Brain microvascular endothelial cell (primary cell): Measurements from ENCODE around the gene ZBTB24.

Experiments used
- DNase-seq: peaks from one replicate; pipeline ENCODE4 v3.0.0-alpha.2; 2020
- H3K27ac ChIP-seq: fragments of 250-450 bp; sonication (Bioruptor Pico); 2 replicates; pipeline ENCODE4 v1.5.1; 2020; ENCODE audit warnings: mild to moderate bottlenecking, moderate library complexity
- H3K27me3 ChIP-seq: fragments of 250-450 bp; sonication (Bioruptor Pico); replicated peaks from 2 replicates; pipeline ENCODE4 v1.5.1; 2020; ENCODE audit warnings: mild to moderate bottlenecking
- H3K36me3 ChIP-seq: fragments of 250-450 bp; sonication (Bioruptor Pico); replicated peaks from 2 replicates; pipeline ENCODE4 v1.5.1; 2020; ENCODE audit warnings: mild to moderate bottlenecking
- H3K4me3 ChIP-seq: 2 replicates; pipeline ENCODE4 v1.5.1; 2011; ENCODE audit warnings: low read depth, mild to moderate bottlenecking, control low read depth, low read length, moderate library complexity
- CTCF ChIP-seq: IDR thresholded peaks from 2 replicates; pipeline ENCODE4 v1.5.1; 2011; ENCODE audit warnings: low read depth, mild to moderate bottlenecking, moderate library complexity, low read length, control low read depth, inconsistent platforms; ENCODE audit errors: missing control alignments
- in situ Hi-C: cut with HindIII; loops from 2 replicates; pipeline ENCODE4 v1.10.0; 2017; ENCODE audit warnings: low sequenced_read_pairs, low pct_ligation_motif_present

Gene ZBTB24

GRCh38 chr6:109478841-109479624 lies 4.0 kb downstream of the ZBTB24 start:
- TF ChIP-seq CTCF = no peak
- DNase-seq = no peak
- H3K27me3 ChIP-seq = no peaks in the 10 kb centered on the region
- H3K4me3 ChIP-seq = no peak overlapping the region
- in situ Hi-C loops = no loop called here
- H3K27ac ChIP-seq = no peak overlapping the region
- H3K36me3 ChIP-seq = peaks cover 36% of the 10 kb centered on the region

GRCh38 chr6:109478222-109478805 lies 4.7 kb downstream of the ZBTB24 start:
- no peak overlapping the region for H3K4me3 ChIP-seq
- no peaks in the 10 kb centered on the region for H3K27me3 ChIP-seq
- in situ Hi-C loops = no loop called here
- no peak for TF ChIP-seq CTCF
- no peak overlapping the region for H3K27ac ChIP-seq
- peaks cover 36% of the 10 kb centered on the region for H3K36me3 ChIP-seq
- no peak for DNase-seq

- Histone ChIP-seq H3K4me3 (no peak overlapping the region), H3K27me3 (no peaks in the 10 kb centered on the region), H3K36me3 (peaks cover 36% of the 10 kb centered on the region), H3K27ac (no peak overlapping the region)
- in situ Hi-C loops = no loop called here
- DNase-seq = no peak
- no peak for TF ChIP-seq CTCF
These were observed 5.3 kb downstream of the ZBTB24 start for GRCh38 chr6:109477725-109478124.

GRCh38 chr6:109477184-109477583 lies 5.8 kb downstream of the ZBTB24 start:
- DNase-seq = no peak
- Histone ChIP-seq H3K27ac (no peak overlapping the region), H3K36me3 (peaks cover 41% of the 10 kb centered on the region), H3K27me3 (no peaks in the 10 kb centered on the region), H3K4me3 (no peak overlapping the region)
- no peak for TF ChIP-seq CTCF
- in situ Hi-C loops = no loop called here

GRCh38 chr6:109475625-109476024 lies 7.4 kb downstream of the ZBTB24 start:
- H3K27ac ChIP-seq = no peak overlapping the region
- no peak for TF ChIP-seq CTCF
- peaks cover 44% of the 10 kb centered on the region for H3K36me3 ChIP-seq
- no peaks in the 10 kb centered on the region for H3K27me3 ChIP-seq
- DNase-seq = no peak
- no peak overlapping the region for H3K4me3 ChIP-seq
- in situ Hi-C loops = no loop called here
